GM19025 (cell line): ENCODE results near the gene ZBTB45.
"Not testable (repeated sequence)": the region's sequence is repeated elsewhere in the genome, so short reads cannot be mapped to it uniquely, and the experiment has no call there.

Experiments used
- ATAC-seq: cut with Tn5 transposase; IDR thresholded peaks from one replicate; pipeline ENCODE4 v1.9.1; 2021; ENCODE audit warnings: mild to moderate bottlenecking, low read depth, moderate library complexity; ENCODE audit not compliant: unreplicated experiment

The ZBTB45 gene

GRCh38 chr19:58477130-58477529 lies 42.5 kb downstream of the ZBTB45 start:
- ATAC-seq, result no peak

- ATAC-seq, result no peak
Observed at GRCh38 chr19:58476498-58477015, 43.1 kb downstream of the ZBTB45 start.

- peak; percentile 85 for ATAC-seq
Observed at GRCh38 chr19:58475714-58476497, 43.7 kb downstream of the ZBTB45 start, which contains the start of gene ZNF446. TSS of gene ZNF446 (plus strand) at chr19:58476352. CDS start at chr19:58477219, 867 bp downstream.

GRCh38 chr19:58474997-58475713 lies 44.5 kb downstream of the ZBTB45 start:
- ATAC-seq, result no peak

- no peak for ATAC-seq
Observed at GRCh38 chr19:58474291-58474996, 45.2 kb downstream of the ZBTB45 start.

GRCh38 chr19:58473775-58474174 lies 45.8 kb downstream of the ZBTB45 start:
- ATAC-seq, result no peak

GRCh38 chr19:58471736-58472135 lies 47.9 kb downstream of the ZBTB45 start:
- ATAC-seq, result no peak

- ATAC-seq, result not testable (repeated sequence)
Observed at GRCh38 chr19:58470837-58471543, 48.6 kb downstream of the ZBTB45 start.

GRCh38 chr19:58469241-58470013 lies 50.2 kb downstream of the ZBTB45 start:
- no peak for ATAC-seq

- ATAC-seq, result no peak
Observed at GRCh38 chr19:58468216-58468839, 51.3 kb downstream of the ZBTB45 start.

GRCh38 chr19:58466760-58467589 lies 52.6 kb downstream of the ZBTB45 start, which contains the start of gene ZNF324:
TSS of gene ZNF324 (plus strand) at chr19:58467080. CDS start at chr19:58469186, 2,106 bp downstream.
- peak; percentile 96 for ATAC-seq

- peak; percentile 5 for ATAC-seq
Observed at GRCh38 chr19:58466089-58466759, 53.4 kb downstream of the ZBTB45 start.
